GM10248 (cell line): ENCODE data around the gene ANAPC1.

ENCODE experiments used
- CTCF ChIA-PET: fragments of 300-600 bp; sonication (Branson Sonifier 250); formaldehyde crosslinking; extraction: SDS; loops from one replicate; lab custom pipeline; 2021; ENCODE audit warnings: antibody characterized with exemption; lab: Yijun Ruan, JAX
- POLR2A ChIA-PET: fragments of 350-650 bp; sonication (Branson Sonifier 250); formaldehyde crosslinking; extraction: SDS; loops from one replicate; lab custom pipeline; 2020; ENCODE audit warnings: antibody characterized with exemption; lab: Yijun Ruan, JAX
- DNase-seq: peaks from one replicate; pipeline ENCODE4 v3.0.0; 2012; ENCODE audit errors: extremely low spot score
- CTCF ChIP-seq: IDR thresholded peaks from 2 replicates; pipeline ENCODE4 v1.5.1; 2012; ENCODE audit warnings: mild to moderate bottlenecking, low read depth; ENCODE audit errors: extremely low read depth, missing control alignments, control extremely low read depth

The ANAPC1 gene

GRCh38 chr2:111903930-111904439, 20.0 kb upstream of the ANAPC1 start:
- DNase-seq: no peak
- ChIA-PET CTCF (no interaction called here), POLR2A (no interaction called here)
- TF ChIP-seq CTCF: no peak

- POLR2A ChIA-PET: no interaction called here
- no peak for DNase-seq
- TF ChIP-seq CTCF: no peak
- CTCF ChIA-PET: interaction anchor here (0.6 to 0.9 kb wide), 2 partner anchors 16 to 20 kb away, joined by 3 read pairs; partner anchors contain the start of gene ANAPC1
These were observed 19.5 kb upstream of the ANAPC1 start for GRCh38 chr2:111903516-111903915.

DNA sequence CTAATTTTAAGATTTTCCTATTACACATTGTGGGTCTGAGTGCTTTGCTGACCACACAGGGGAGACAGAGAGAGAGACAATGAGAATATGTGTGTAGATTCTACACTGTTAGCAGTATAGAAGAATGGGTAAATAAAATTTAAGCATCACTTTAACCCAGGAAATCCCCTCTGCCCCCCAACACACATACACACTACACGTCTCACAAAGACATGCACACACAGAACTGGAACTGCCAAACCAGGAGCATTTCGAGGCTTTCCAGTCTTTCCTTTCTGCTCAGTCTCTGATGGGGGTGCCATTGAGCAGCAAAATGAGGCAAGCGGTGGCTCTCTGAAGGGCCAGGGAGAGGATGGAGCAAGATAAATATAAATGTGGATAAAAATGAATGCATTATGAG, 16.9 kb upstream of the ANAPC1 start:
- ChIA-PET POLR2A (interaction anchor here (0.5 kb wide), 1 partner anchor 38 kb away, joined by 6 read pairs; no protein-coding TSS in a partner anchor), CTCF (interaction anchor here (1.2 to 1.3 kb wide), 2 partner anchors 13 to 818 kb away, joined by 3 to 9 read pairs; no protein-coding TSS in a partner anchor)
- TF ChIP-seq CTCF: peak; percentile 43
- no peak for DNase-seq

DNA sequence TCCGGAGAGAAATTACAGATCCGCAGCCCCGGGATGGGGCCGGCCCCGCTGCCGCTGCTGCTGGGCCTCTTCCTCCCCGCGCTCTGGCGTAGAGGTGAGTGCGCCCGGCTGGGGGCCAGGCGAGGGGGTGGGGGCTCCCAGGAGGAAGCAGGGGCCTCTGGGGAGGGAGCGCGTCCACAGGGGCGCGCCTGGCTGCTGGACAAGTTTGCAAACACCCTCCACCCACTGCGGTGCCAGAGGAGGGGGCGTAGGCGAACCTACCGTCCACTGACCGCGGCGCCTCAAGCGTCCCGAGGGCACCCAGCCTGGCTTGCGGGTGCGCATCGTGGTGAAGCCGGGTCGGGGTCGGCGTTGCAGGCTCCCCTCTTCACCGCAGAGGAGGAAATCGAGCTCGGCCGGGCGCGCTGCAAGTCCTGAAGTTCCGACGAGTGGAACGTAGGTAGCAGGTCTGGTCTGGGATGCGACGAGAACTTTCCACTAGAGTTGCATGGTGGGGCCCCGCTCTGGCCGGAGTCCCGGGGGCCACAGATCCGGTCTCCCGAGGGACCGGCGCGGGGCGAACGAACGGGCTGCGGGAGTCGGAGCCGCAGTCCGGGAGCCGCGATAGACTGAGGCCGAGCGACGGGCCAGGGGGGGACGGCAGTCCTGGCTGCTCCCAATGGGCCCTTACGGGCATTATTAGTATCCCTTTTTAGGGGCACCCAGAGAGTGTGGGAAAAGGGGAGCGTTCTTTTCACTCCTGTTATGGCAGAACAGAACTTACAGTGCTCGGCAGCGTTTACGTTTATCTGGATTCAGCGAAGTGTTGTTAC, 14.9 kb upstream of the ANAPC1 start:
- POLR2A ChIA-PET: no interaction called here
- no peak for DNase-seq
- CTCF ChIA-PET: interaction anchor here (4.0 kb wide), 1 partner anchor 12 kb away, joined by 19 read pairs; no protein-coding TSS in a partner anchor
- no peak for TF ChIP-seq CTCF

DNA sequence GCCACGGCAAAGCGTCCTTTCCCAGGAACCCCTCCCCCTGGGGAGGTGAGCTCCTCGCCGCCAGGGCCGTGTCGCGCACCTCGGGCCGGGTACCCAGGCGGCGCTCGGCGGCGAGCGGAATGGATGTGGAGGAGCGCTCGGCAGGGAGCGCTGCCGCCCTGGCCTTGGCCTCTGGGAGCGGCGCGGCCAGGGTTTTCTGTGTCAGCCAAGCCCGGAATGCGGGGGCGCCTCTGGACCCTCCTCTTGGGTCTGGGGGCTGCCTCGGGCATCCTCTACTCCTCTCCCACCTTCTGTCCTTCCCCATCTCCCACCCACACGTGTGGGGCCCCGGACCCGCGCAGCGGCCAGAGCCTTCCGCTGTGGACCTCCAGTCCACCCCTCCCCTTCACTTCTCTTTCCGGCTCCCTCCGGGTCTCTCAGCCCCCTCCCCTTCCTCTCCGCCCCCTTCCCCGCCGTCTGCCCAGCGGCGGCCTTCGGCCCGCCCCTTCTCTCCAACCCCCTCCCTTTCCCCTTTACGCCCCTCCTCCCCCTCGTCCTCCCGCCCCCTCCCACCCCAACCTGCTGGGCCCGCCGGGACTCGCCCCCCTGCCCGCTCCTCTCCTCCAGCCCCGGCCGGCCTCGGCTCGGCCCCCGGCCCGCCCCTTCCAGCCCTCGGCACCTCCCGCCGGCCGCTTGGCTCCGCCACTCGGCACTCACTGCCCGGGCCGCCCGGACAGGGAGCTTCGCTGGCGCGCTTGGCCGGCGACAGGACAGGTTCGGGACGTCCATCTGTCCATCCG, 14.1 kb upstream of the ANAPC1 start, which contains the start of gene MERTK:
Gene MERTK (plus strand): TSS at position 684 of the 779 bp plus-strand sequence. CDS start 129 bp downstream, outside the sequence.
- ChIA-PET CTCF (interaction anchor here (1.5 to 4.0 kb wide), 2 partner anchors 11 to 149 kb away, joined by 4 to 19 read pairs; no protein-coding TSS in a partner anchor), POLR2A (no interaction called here)
- peak; percentile 80 for DNase-seq
- TF ChIP-seq CTCF: peak; percentile 53

DNA sequence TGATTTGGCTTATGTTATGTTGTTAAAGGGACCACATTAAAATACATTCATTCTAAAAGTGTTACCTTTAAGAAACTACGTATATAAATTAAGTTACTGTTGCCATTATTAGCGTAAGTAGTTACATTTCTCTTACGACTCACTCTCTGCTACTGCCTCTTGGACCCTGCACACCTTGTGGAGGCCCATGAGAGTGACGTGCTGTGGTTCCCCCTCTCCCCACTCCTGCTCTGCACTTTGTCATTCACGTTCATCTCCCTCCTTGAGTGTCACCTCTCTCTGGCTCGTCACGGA, 13.6 kb upstream of the ANAPC1 start:
- no peak for TF ChIP-seq CTCF
- POLR2A ChIA-PET: no interaction called here
- DNase-seq: no peak
- CTCF ChIA-PET: interaction anchor here (1.5 to 4.0 kb wide), 2 partner anchors 10 to 150 kb away, joined by 4 to 19 read pairs; no protein-coding TSS in a partner anchor
